Measurements from ENCODE around the gene GPC5. TPM values are rescaled to one million over a fixed set of nuclear protein-coding genes. Genes with fewer than 3 reads are reported as not detected.
A peak's percentile ranks its signal among the peaks of the same experiment; 100 is the strongest.

The GPC5 gene
- total RNA-seq, 1 experiment from 2014 or later, result 0.26 TPM

GRCh38 chr13:91946498-91947070, 548.2 kb downstream of the GPC5 start:
- Histone ChIP-seq H3K4me3 (ENCODE audit: low read depth in 2 of 2, low read length in 2 of 2) (no peak overlapping the region), H3K36me3 (ENCODE audit: control insufficient read depth, insufficient read depth, low read length) (no peaks in the 10 kb centered on the region), H3K27ac (ENCODE audit: low read length) (no peak overlapping the region), H3K4me1 (ENCODE audit: control insufficient read depth, insufficient read depth, low read length) (no peaks in the 10 kb centered on the region), H3K27me3 (ENCODE audit: control insufficient read depth, insufficient read depth, low read length) (no peaks in the 10 kb centered on the region), H3K9me3 (ENCODE audit: control insufficient read depth, insufficient read depth, low read depth, low read length) (no peaks in the 10 kb centered on the region)
- ATAC-seq (0 out of 2 replicates have a peak, but pooled peaks have one; percentile 69), DNase-seq (ENCODE audit: low read depth, low spot score) (peak; percentile 5)
- ChIA-PET CTCF (interaction anchor here (0.6 kb wide), 1 partner anchor 31 kb away, joined by 3 read pairs; no protein-coding TSS in a partner anchor), POLR2A (no interaction called here)
- no TSS peak for BruUV-seq (replicated peaks)
- in situ Hi-C loops (cut with HindIII; ENCODE audit: low pct_unique_long_range_greater_than_20kb, low sequenced_read_pairs) (no loop called here), intact Hi-C loops (cut with micrococcal nuclease; ENCODE audit: unreplicated experiment) (loop anchor here (5.0 kb wide), 1 partner anchor 126 kb away; no protein-coding TSS in a partner anchor)
- TF ChIP-seq REST (IDR thresholded peaks at IDR 0.05; ENCODE audit: insufficient read depth in 1 of 2, low read depth in 2 of 2, low read length in 1 of 2) (no peak), CTCF (IDR thresholded peaks at IDR 0.05) (peak; percentile 55)

- no TSS peak for BruUV-seq (replicated peaks)
- intact Hi-C loops (cut with micrococcal nuclease; ENCODE audit: unreplicated experiment), result loop anchor here (5.0 kb wide), 1 partner anchor 124 kb away; no protein-coding TSS in a partner anchor
- TF ChIP-seq REST (IDR thresholded peaks at IDR 0.05; ENCODE audit: insufficient read depth in 1 of 2, low read depth in 2 of 2, low read length in 1 of 2) (no peak), SIN3A (IDR thresholded peaks at IDR 0.05; ENCODE audit: borderline replicate concordance, insufficient read depth, low read depth, low read length) (no peak)
- DNase-seq (ENCODE audit: low read depth, low spot score), result no peak
- ChIA-PET CTCF (no interaction called here), POLR2A (no interaction called here)
- Histone ChIP-seq H3K4me3 (ENCODE audit: low read depth in 2 of 2, low read length in 2 of 2) (no peak overlapping the region), H3K36me3 (ENCODE audit: control insufficient read depth, insufficient read depth, low read length) (no peaks in the 10 kb centered on the region), H3K27ac (ENCODE audit: low read length) (no peak overlapping the region), H3K9me3 (ENCODE audit: control insufficient read depth, insufficient read depth, low read depth, low read length) (no peaks in the 10 kb centered on the region), H3K4me1 (ENCODE audit: control insufficient read depth, insufficient read depth, low read length) (no peaks in the 10 kb centered on the region), H3K27me3 (ENCODE audit: control insufficient read depth, insufficient read depth, low read length) (no peaks in the 10 kb centered on the region)
- ATAC-seq, result no peak
- in situ Hi-C loops (cut with HindIII; ENCODE audit: low pct_unique_long_range_greater_than_20kb, low sequenced_read_pairs), result no loop called here
These were observed 550.3 kb downstream of the GPC5 start for GRCh38 chr13:91948736-91949135.
